Kidney (tissue), 14 donors: ENCODE measurements around the gene WNT3A. TPM values are rescaled to one million over a fixed set of nuclear protein-coding genes. Genes with fewer than 3 reads are reported as not detected.

Source experiments
- DNase-seq, 5 donors: peaks; one replicate each; pipeline ENCODE4 v3.0.0-alpha.2; 2013 to 2020
- FAIRE-seq: peaks from 2 replicates; lab custom pipeline; 2012; peaks lifted over from hg19 to GRCh38; lab: Jason Lieb, UNC
- H3K27ac ChIP-seq, 2 donors: one replicate each; pipeline ENCODE4 v1.7.0; 2013; ENCODE audit warnings: low read depth in 2 of 2, low read length in 2 of 2, inconsistent platforms in 1 of 2
- H3K27me3 ChIP-seq: one replicate; pipeline ENCODE4 v1.7.1; 2013; ENCODE audit warnings: low read length, inconsistent platforms; ENCODE audit not compliant: control insufficient read depth, insufficient read depth
- H3K36me3 ChIP-seq, 3 donors: one replicate each; pipeline versions ENCODE4 v1.7.0 to v1.7.1; 2013; ENCODE audit warnings: low read length in 3 of 3, control low read depth in 1 of 3, inconsistent platforms in 1 of 3; ENCODE audit not compliant: insufficient read depth in 3 of 3, control insufficient read depth in 2 of 3
- H3K4me1 ChIP-seq, 3 donors: one replicate each; pipeline versions ENCODE4 v1.7.0 to v1.7.1; 2013; ENCODE audit warnings: low read length in 3 of 3, inconsistent platforms in 1 of 3, low read depth in 1 of 3; ENCODE audit not compliant: control insufficient read depth in 2 of 3, insufficient read depth in 2 of 3
- H3K4me3 ChIP-seq, 3 donors: one replicate each; pipeline versions ENCODE4 v1.7.0 to v1.8.1; 2013; ENCODE audit warnings: low read length in 3 of 3, control low read depth in 1 of 3, inconsistent platforms in 1 of 3
- H3K9ac ChIP-seq, 3 donors: one replicate each; pipeline versions ENCODE4 v1.7.0 to v1.7.1; 2013; ENCODE audit warnings: low read length in 3 of 3, control low read depth in 1 of 3, inconsistent platforms in 1 of 3
- H3K9me3 ChIP-seq, 3 donors: one replicate each; pipeline versions ENCODE4 v1.7.0 to v1.7.1; 2013; ENCODE audit warnings: low read length in 3 of 3, control low read depth in 1 of 3, inconsistent platforms in 1 of 3; ENCODE audit not compliant: control insufficient read depth in 2 of 3, insufficient read depth in 1 of 3
- CTCF ChIP-seq: IDR thresholded peaks from 3 replicates; pipeline ENCODE4 v1.5.1; 2012; ENCODE audit warnings: mild to moderate bottlenecking, moderate library complexity, borderline replicate concordance; ENCODE audit not compliant: insufficient read depth; ENCODE audit errors: extremely low read depth
- intact Hi-C: fragments of 100-400 bp; cut with DNase I; formaldehyde crosslinking; loops from one replicate; pipeline ENCODE4 v1.11.1; 2022
- polyA plus RNA-seq: library from polyadenylated mRNA; stranded (reverse); fragments of 350-450 nt; fragmentation: Illumina TruSeq; extraction: RNeasy Lipid Tissue Mini Kit (QIAGEN cat#74804); gene quantifications from one replicate; pipeline ENCODE4 v1.2.3, GENCODE V29; 2014; ENCODE audit warnings: low read depth, low replicate concordance; ENCODE audit not compliant: insufficient read depth
- total RNA-seq: library from RNA; stranded (reverse); fragmentation: NEBNext Ultra II Directional; extraction: Animal tissue kit (Norgen Biotek cat#: 25700); gene quantifications from one replicate; pipeline ENCODE4 v1.2.1, GENCODE V29; 2021
- donor health status: control.
- donor health status: control.
- donor health status: control.
- donor health status: control.
- donor health status: control.
- donor health status: DM: yes; HTN: yes; CAD: no.
- donor health status: Normal renal cell carcinoma (clear cell type).

WNT3A gene
- total and polyA plus RNA-seq, 2 donors from 2014 or later: not detected

DNA sequence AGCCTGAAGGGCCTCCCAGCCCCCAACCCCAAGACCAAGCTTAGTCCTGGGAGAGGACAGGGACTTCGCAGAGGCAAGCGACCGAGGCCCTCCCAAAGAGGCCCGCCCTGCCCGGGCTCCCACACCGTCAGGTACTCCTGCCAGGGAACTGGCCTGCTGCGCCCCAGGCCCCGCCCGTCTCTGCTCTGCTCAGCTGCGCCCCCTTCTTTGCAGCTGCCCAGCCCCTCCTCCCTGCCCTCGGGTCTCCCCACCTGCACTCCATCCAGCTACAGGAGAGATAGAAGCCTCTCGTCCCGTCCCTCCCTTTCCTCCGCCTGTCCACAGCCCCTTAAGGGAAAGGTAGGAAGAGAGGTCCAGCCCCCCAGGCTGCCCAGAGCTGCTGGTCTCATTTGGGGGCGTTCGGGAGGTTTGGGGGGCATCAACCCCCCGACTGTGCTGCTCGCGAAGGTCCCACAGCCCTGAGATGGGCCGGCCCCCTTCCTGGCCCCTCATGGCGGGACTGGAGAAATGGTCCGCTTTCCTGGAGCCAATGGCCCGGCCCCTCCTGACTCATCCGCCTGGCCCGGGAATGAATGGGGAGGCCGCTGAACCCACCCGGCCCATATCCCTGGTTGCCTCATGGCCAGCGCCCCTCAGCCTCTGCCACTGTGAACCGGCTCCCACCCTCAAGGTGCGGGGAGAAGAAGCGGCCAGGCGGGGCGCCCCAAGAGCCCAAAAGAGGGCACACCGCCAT, 53.8 kb downstream of the WNT3A start:
- no peak for TF ChIP-seq CTCF
- Histone ChIP-seq H3K4me3 (no peak overlapping the region), H3K4me1 (peaks cover 0 to 5% (median 0%) of the 10 kb centered on the region in 3 donors), H3K36me3 (no peaks in the 10 kb centered on the region), H3K9ac (no peak overlapping the region), H3K27ac (no peak overlapping the region), H3K27me3 (peaks cover 20% of the 10 kb centered on the region), H3K9me3 (no peaks in the 10 kb centered on the region)
- FAIRE-seq (no peak), DNase-seq (peak in 2 of 5 donors; percentile 24 to 76)
- intact Hi-C loops: no loop called here

DNA sequence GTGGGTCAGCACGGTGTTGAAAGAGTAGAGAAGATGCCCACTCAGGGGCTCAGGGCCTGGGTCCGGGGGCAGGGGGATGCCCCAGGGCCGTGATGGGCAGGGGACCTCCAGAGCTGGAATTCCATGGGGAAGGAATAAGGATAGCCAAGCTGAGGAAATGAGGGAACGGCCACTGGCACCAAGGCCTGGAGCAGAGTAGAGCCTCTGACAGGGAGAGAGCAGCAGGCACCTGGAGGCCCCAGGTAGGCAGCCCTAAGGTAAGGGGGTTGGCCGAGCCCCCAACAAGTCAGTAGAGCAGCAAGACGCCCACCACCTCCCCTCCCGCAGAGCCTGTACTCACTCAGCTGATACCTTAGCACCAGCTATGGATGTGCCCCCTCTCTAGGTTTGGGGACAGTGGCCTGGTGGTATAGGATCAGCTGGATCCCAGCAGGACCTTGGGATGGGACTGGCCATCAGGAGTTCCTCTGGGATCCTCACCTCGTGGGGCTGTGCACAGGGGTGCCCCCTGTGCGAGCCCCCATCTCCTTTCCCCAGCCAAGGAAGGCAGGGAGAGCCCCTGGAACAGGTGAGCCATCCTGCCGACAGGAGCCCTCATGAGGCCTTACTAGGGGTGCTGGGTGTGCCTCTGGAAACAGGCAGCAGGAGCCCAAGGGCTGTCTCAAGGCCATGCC, 54.8 kb downstream of the WNT3A start:
- H3K4me3 ChIP-seq: no peak overlapping the region
- H3K27ac ChIP-seq: no peak overlapping the region
- H3K9ac ChIP-seq: no peak overlapping the region
- H3K36me3 ChIP-seq: no peaks in the 10 kb centered on the region
- peaks cover 20% of the 10 kb centered on the region for H3K27me3 ChIP-seq
- intact Hi-C loops: no loop called here
- FAIRE-seq: no peak
- TF ChIP-seq CTCF: no peak
- H3K4me1 ChIP-seq: peaks cover 0 to 5% (median 0%) of the 10 kb centered on the region in 3 donors
- DNase-seq: peak in 2 of 5 donors; percentile 37 to 53
- H3K9me3 ChIP-seq: no peaks in the 10 kb centered on the region

GRCh38 chr1:228062085-228062791, 55.4 kb downstream of the WNT3A start:
- intact Hi-C loops: no loop called here
- Histone ChIP-seq H3K27me3 (peaks cover 20% of the 10 kb centered on the region), H3K4me3 (no peak overlapping the region), H3K9ac (no peak overlapping the region), H3K36me3 (no peaks in the 10 kb centered on the region), H3K27ac (no peak overlapping the region), H3K9me3 (no peaks in the 10 kb centered on the region), H3K4me1 (peaks cover 0 to 5% (median 0%) of the 10 kb centered on the region in 3 donors)
- no peak for DNase-seq
- no peak for TF ChIP-seq CTCF
- FAIRE-seq: no peak
